Pancreas (tissue), 10 donors: ENCODE results near the gene RAD9A. TPM values are rescaled to one million over a fixed set of nuclear protein-coding genes. Genes with fewer than 3 reads are reported as not detected.
A peak's percentile ranks its signal among the peaks of the same experiment; 100 is the strongest.

ENCODE experiments used
- ATAC-seq, 4 donors: fragments of 200-7000 bp; cut with Tn5 transposase; one replicate each; pipeline versions ENCODE4 v1.8.0 to v1.9.1; 2020; ENCODE audit warnings: mild to moderate bottlenecking in 4 of 4, moderate library complexity in 4 of 4
- DNase-seq, 6 donors: peaks; one replicate each; pipeline ENCODE4 v3.0.0-alpha.2; 2020
- FAIRE-seq: peaks from 2 replicates; lab custom pipeline; 2012; peaks lifted over from hg19 to GRCh38; lab: Jason Lieb, UNC
- H3K27ac ChIP-seq, 4 donors: fragments of 200-600 bp; sonication (generic); 1 replicate in 3 of 4; 2 replicates in 1 of 4; pipeline versions ENCODE4 v1.5.0 to v1.8.0; 2020
- H3K27me3 ChIP-seq, 4 donors: fragments of 200-600 bp; one replicate each; pipeline ENCODE4 v1.8.0; 2021
- H3K36me3 ChIP-seq, 3 donors: fragments of 200-600 bp; sonication (generic) in 1 of 3; one replicate each; pipeline versions ENCODE4 v1.5.0 to v1.8.0; 2020 to 2021
- H3K4me1 ChIP-seq, 3 donors: fragments of 200-600 bp; one replicate each; pipeline ENCODE4 v1.8.0; 2021
- H3K4me3 ChIP-seq, 4 donors: fragments of 200-600 bp; sonication (generic) in 2 of 4; one replicate each; pipeline versions ENCODE4 v1.5.0 to v1.8.0; 2020 to 2021
- H3K9me3 ChIP-seq, 4 donors: fragments of 200-600 bp; one replicate each; pipeline ENCODE4 v1.8.0; 2021
- CTCF ChIP-seq, 4 donors: fragments of 200-600 bp; sonication (generic) in 3 of 4; IDR thresholded peaks; one replicate each; pipeline versions ENCODE4 v1.5.0 to v1.8.0; 2021; ENCODE audit warnings: antibody characterized with exemption in 4 of 4
- WGBS, 2 donors: extraction: QIAGEN DNeasy Blood & Tissue Kit; methylation state at CpG; one replicate each; pipeline ENCODE4 v1.1.7; 2013; 5-methylcytosine and 5-hydroxymethylcytosine counted together
- intact Hi-C, 3 donors: fragments of 100-400 bp; cut with DNase I; formaldehyde crosslinking; loops; one replicate each; pipeline versions ENCODE4 v1.11.1 to v1.14.2; 2022
- polyA plus RNA-seq, 2 donors: library from polyadenylated mRNA; stranded (reverse); fragments of 200-250 nt; gene quantifications; one replicate each; pipeline ENCODE4 v1.2.3, GENCODE V29; 2013
- total RNA-seq, 6 donors: library from RNA; stranded (reverse); fragmentation: NEBNext Ultra II Directional in 4 of 6; extraction: Animal tissue kit (Norgen Biotek cat#: 25700) in 4 of 6; gene quantifications; one replicate each; pipeline versions ENCODE4 v1.2.1 to v1.2.4, GENCODE V29; 2021 to 2023
- donor health status: healthy with polysubstance abuse.
- donor health status: DM: no; HTN: no; CAD: no; lungs with moderate emphysema.
- donor health status: DM: no; HTN: no; CAD: no.
- donor health status: control.
- donor health status: control.
- donor health status: Bipolar disorder and iron deficiency.
- donor health status: DM: yes; HTN: yes; CAD: no.
- donor health status: DM: no; HTN: no; CAD: no.
- donor health status: DM: no; HTN: no; CAD: no.
- donor health status: DM: yes; HTN: yes; CAD: no.

Gene RAD9A
- total and polyA plus RNA-seq, 8 donors = 9.4 to 45.2 (median 15.0) TPM

- H3K27ac ChIP-seq = peak overlapping the region in 1 of 4 donors; percentile 89
- H3K4me1 ChIP-seq = peaks cover 4 to 14% (median 12%) of the 10 kb centered on the region in 3 donors
- TF ChIP-seq CTCF (IDR thresholded peaks at IDR 0.05) = no peak
- H3K4me3 ChIP-seq = peak overlapping the region; percentile 59 to 94 (median 84)
- 31 to 33% methylated on average over 12 of the region's 12 CpGs for WGBS, 2 donors
- intact Hi-C loops = no loop called here
- H3K27me3 ChIP-seq = no peaks in the 10 kb centered on the region
- no peak for ATAC-seq
- no peaks in the 10 kb centered on the region for H3K9me3 ChIP-seq
- FAIRE-seq = no peak
- peaks cover 0 to 16% (median 8%) of the 10 kb centered on the region in 3 donors for H3K36me3 ChIP-seq
- no peak for DNase-seq
Measured at GRCh38 chr11:67429038-67429668, 37.4 kb downstream of the RAD9A start.

- no peak for FAIRE-seq
- H3K4me3 ChIP-seq = peak overlapping the region in 1 of 4 donors; percentile 85
- no peak for TF ChIP-seq CTCF (IDR thresholded peaks at IDR 0.05)
- no peak for ATAC-seq
- 64 to 69% methylated on average over 10 to 11 of the region's 11 CpGs for WGBS, 2 donors
- peaks cover 0 to 16% (median 14%) of the 10 kb centered on the region in 3 donors for H3K36me3 ChIP-seq
- H3K9me3 ChIP-seq = no peaks in the 10 kb centered on the region
- no peak for DNase-seq
- no peaks in the 10 kb centered on the region for H3K27me3 ChIP-seq
- intact Hi-C loops = loop anchor here in 1 of 3 donors (10.0 kb wide), 1 partner anchor 65 kb away; no protein-coding TSS in a partner anchor
- peaks cover 4 to 14% (median 12%) of the 10 kb centered on the region in 3 donors for H3K4me1 ChIP-seq
- H3K27ac ChIP-seq = no peak overlapping the region
Measured at GRCh38 chr11:67429722-67430121, 37.9 kb downstream of the RAD9A start.

GRCh38 chr11:67431346-67432249 lies 39.8 kb downstream of the RAD9A start:
- intact Hi-C loops = loop anchor here in 1 of 3 donors (10.0 kb wide), 1 partner anchor 63 kb away; no protein-coding TSS in a partner anchor
- WGBS, 2 donors = 87 to 93% methylated on average over 24 of the region's 24 CpGs
- FAIRE-seq (no peak), DNase-seq (peak in 1 of 6 donors; percentile 51), ATAC-seq (no peak)
- Histone ChIP-seq H3K27me3 (no peaks in the 10 kb centered on the region), H3K27ac (no peak overlapping the region), H3K9me3 (no peaks in the 10 kb centered on the region), H3K4me3 (no peak overlapping the region), H3K4me1 (peaks cover 4 to 14% (median 12%) of the 10 kb centered on the region in 3 donors), H3K36me3 (peaks cover 0 to 16% (median 14%) of the 10 kb centered on the region in 3 donors)
- no peak for TF ChIP-seq CTCF (IDR thresholded peaks at IDR 0.05)

DNA sequence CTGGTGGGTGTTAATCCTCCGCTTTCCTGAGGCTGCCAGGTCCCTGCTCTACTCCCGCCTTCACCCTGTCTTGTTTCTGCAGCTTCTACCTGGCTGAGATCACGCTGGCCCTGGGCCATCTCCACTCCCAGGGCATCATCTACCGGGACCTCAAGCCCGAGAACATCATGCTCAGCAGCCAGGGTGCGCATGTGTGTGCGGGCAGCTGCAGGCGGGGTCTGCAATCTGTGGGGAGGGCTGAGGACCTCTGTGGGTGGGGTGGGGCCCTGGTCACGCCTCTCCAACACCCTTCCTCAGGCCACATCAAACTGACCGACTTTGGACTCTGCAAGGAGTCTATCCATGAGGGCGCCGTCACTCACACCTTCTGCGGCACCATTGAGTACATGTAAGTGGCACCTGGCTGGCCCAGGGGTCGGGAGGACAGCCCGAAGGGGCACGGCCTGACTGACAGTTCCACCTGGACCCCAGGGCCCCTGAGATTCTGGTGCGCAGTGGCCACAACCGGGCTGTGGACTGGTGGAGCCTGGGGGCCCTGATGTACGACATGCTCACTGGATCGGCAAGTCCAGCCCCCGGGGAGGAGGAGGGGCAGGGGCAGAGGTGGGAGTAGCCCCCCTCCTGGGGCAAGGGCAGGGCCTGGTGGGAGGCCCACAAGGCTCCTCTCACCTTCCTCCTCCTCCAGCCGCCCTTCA lies 41.0 kb downstream of the RAD9A start:
- intact Hi-C loops = loop anchor here in 1 of 3 donors (10.0 kb wide), 1 partner anchor 62 kb away; no protein-coding TSS in a partner anchor
- H3K36me3 ChIP-seq = peaks cover 0 to 16% (median 14%) of the 10 kb centered on the region in 3 donors
- H3K9me3 ChIP-seq = no peaks in the 10 kb centered on the region
- no peaks in the 10 kb centered on the region for H3K27me3 ChIP-seq
- no peak for ATAC-seq
- H3K4me3 ChIP-seq = no peak overlapping the region
- FAIRE-seq = no peak
- no peak for TF ChIP-seq CTCF (IDR thresholded peaks at IDR 0.05)
- peaks cover 4 to 9% (median 7%) of the 10 kb centered on the region in 3 donors for H3K4me1 ChIP-seq
- no peak for DNase-seq
- H3K27ac ChIP-seq = no peak overlapping the region
- 91 to 93% methylated on average over 22 of the region's 22 CpGs for WGBS, 2 donors
